Erythroblast (primary cell): ENCODE results near the gene GSTA3.
"Not testable (repeated sequence)": the region's sequence is repeated elsewhere in the genome, so short reads cannot be mapped to it uniquely, and the experiment has no call there.

Experiments
- GATA1 ChIP-seq: IDR thresholded peaks from 2 replicates; pipeline ENCODE4 v1.6.1; 2011; ENCODE audit warnings: low read depth, mild to moderate bottlenecking, control low read depth, low read length, moderate library complexity
- POLR2A ChIP-seq: IDR thresholded peaks from 2 replicates; pipeline ENCODE4 v1.6.1; 2011; ENCODE audit warnings: mild to moderate bottlenecking, low read length

- not testable (repeated sequence) for TF ChIP-seq POLR2A, GATA1
Observed at GRCh38 chr6:52861151-52861550, 48.3 kb downstream of the GSTA3 start.
